Neural crest cell (in vitro differentiated cells): ENCODE data around the gene C15orf61. TPM values are rescaled to one million over a fixed set of nuclear protein-coding genes. Genes with fewer than 3 reads are reported as not detected.

ENCODE experiments used
- DNase-seq: peaks from one replicate; pipeline ENCODE4 v3.0.0; 2021; ENCODE audit warnings: low read depth, mixed read lengths, low spot score
- H3K27ac Mint-ChIP-seq: one replicate; pipeline ENCODE4 v1.8.0; 2021; ENCODE audit warnings: mild to moderate bottlenecking, mixed read lengths; ENCODE audit not compliant: unreplicated experiment
- H3K27me3 Mint-ChIP-seq: 2 replicates; pipeline ENCODE4 v1.8.0; 2021; ENCODE audit warnings: low read depth, mild to moderate bottlenecking, mixed read lengths
- H3K36me3 Mint-ChIP-seq: 2 replicates; pipeline ENCODE4 v1.8.0; 2021; ENCODE audit warnings: low read depth, mild to moderate bottlenecking, mixed read lengths
- H3K4me1 Mint-ChIP-seq: 2 replicates; pipeline ENCODE4 v1.8.0; 2021; ENCODE audit warnings: mixed read lengths
- H3K4me3 Mint-ChIP-seq: one replicate; pipeline ENCODE4 v1.8.0; 2021; ENCODE audit warnings: mild to moderate bottlenecking, mixed read lengths
- H3K9me3 Mint-ChIP-seq: 2 replicates; pipeline ENCODE4 v1.8.0; 2021; ENCODE audit warnings: mixed read lengths
- total RNA-seq: library from RNA; stranded (reverse); gene quantifications from 2 replicates; pipeline ENCODE4 v1.2.1, GENCODE V29; 2021
- TF ChIP-seq, protein P1 (sequence below): fragments of 200-600 bp; sonication (generic); conservative IDR thresholded peaks from 2 replicates; pipeline ENCODE4 v1.5.0; 2021; ENCODE audit warnings: antibody characterized with exemption, mild to moderate bottlenecking

Gene C15orf61
- total RNA-seq, 1 donor from 2014 or later: 6.8 TPM

DNA sequence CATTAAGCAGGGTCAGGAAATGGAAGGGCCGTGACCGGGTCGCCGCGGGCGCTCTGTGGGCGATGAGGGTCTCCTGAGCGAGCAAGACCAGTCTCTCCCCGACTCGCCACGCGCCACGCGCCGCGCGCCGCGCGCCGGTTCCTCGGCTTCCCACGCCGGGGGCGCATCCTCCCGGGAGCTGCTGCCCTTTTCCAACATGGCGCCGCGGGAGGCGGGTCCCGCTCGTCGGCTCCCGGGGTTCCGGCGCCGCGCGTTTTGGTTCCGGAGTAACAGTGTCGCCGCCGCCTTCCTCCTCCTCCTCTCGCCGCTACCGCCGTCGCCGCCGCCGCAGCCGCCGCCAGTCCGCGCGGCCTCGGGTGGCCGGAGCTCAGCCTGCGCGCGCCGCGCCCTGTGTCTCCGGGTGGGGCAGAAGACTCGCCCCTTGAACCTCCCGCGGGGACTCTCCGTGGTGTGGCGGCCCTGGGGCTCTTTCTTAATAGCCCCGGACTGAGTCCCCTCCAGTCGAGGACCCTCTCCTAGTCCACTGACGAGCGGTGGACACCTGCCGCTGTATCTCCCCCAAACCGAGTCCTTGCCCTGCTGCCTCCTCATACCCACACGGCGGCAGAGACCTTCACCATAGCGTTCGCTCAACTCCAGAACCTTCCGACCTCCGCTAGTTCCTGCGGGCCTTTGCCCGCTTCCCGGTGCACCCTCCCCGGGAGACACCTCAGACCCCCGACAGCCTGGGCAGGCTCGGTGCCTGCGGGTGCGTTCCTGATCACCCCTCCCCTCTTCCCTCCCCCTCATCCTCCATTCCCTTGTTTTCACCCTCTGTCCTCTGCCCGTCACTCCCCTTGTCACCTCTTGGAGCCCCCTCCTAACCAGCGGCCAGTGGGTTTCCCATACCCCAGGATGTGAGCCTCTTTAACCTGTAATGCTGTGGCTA lies 21.8 kb downstream of the C15orf61 start, which contains the start of gene MAP2K5:
MAP2K5 (plus strand) TSS at position 284 of the 928 bp plus-strand sequence; CDS start at position 917, 633 bp downstream.
- H3K9me3 Mint-ChIP-seq: no peaks in the 10 kb centered on the region
- peaks cover 39% of the 10 kb centered on the region for H3K4me1 Mint-ChIP-seq
- H3K4me3 Mint-ChIP-seq: peak within 1 kb of the TSS; percentile 99
- no peaks in the 10 kb centered on the region for H3K27me3 Mint-ChIP-seq
- TF ChIP-seq, protein P1, sequence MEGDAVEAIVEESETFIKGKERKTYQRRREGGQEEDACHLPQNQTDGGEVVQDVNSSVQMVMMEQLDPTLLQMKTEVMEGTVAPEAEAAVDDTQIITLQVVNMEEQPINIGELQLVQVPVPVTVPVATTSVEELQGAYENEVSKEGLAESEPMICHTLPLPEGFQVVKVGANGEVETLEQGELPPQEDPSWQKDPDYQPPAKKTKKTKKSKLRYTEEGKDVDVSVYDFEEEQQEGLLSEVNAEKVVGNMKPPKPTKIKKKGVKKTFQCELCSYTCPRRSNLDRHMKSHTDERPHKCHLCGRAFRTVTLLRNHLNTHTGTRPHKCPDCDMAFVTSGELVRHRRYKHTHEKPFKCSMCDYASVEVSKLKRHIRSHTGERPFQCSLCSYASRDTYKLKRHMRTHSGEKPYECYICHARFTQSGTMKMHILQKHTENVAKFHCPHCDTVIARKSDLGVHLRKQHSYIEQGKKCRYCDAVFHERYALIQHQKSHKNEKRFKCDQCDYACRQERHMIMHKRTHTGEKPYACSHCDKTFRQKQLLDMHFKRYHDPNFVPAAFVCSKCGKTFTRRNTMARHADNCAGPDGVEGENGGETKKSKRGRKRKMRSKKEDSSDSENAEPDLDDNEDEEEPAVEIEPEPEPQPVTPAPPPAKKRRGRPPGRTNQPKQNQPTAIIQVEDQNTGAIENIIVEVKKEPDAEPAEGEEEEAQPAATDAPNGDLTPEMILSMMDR: no peak
- peak; percentile 65 for DNase-seq
- H3K36me3 Mint-ChIP-seq: no peaks in the 10 kb centered on the region
- H3K27ac Mint-ChIP-seq: peak within 1 kb of the TSS; percentile 92

DNA sequence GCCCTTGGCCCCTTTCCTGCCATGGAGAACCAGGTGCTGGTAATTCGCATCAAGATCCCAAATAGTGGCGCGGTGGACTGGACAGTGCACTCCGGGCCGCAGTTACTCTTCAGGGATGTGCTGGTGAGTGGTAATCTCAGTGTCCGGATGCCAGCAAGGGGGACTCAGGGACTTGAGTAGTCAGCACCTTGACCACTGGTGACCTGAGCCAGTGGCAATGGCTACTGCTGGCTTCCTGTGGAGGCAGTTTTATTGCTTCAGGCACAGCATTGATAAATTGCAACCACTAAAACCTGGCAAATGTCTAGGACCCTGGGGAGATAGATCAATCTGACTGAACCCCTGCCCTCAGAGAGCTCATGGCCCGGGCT lies 22.4 kb downstream of the C15orf61 start:
- Mint-ChIP-seq H3K36me3 (no peaks in the 10 kb centered on the region), H3K27me3 (no peaks in the 10 kb centered on the region), H3K27ac (no peak overlapping the region), H3K9me3 (no peaks in the 10 kb centered on the region), H3K4me3 (peak overlapping the region; percentile 93), H3K4me1 (peaks cover 45% of the 10 kb centered on the region)
- DNase-seq: no peak
- TF ChIP-seq, protein P1: no peak

DNA sequence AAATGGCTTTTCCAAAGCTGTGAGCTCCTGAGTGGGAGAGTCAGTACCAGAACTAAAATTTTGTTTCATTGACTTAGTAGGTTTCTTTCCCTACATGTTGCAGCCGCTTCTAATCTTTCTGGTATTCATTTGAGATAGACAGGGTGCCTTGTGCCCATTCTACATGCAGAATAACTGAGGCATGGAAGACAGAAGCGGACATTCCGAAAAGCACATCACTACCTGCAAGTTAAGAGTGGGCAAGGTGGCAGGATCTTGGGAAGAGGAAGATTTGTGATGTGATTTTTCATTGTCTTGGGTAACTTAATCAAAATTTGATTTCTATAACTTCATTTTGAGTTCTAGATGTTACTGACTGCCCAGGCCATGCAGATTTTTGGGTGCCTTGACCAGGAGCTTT lies 23.5 kb downstream of the C15orf61 start:
- H3K4me3 Mint-ChIP-seq: peak overlapping the region; percentile 79
- TF ChIP-seq, protein P1: no peak
- no peak for DNase-seq
- peaks cover 56% of the 10 kb centered on the region for H3K4me1 Mint-ChIP-seq
- no peaks in the 10 kb centered on the region for H3K36me3 Mint-ChIP-seq
- no peaks in the 10 kb centered on the region for H3K27me3 Mint-ChIP-seq
- no peak overlapping the region for H3K27ac Mint-ChIP-seq
- H3K9me3 Mint-ChIP-seq: no peaks in the 10 kb centered on the region

DNA sequence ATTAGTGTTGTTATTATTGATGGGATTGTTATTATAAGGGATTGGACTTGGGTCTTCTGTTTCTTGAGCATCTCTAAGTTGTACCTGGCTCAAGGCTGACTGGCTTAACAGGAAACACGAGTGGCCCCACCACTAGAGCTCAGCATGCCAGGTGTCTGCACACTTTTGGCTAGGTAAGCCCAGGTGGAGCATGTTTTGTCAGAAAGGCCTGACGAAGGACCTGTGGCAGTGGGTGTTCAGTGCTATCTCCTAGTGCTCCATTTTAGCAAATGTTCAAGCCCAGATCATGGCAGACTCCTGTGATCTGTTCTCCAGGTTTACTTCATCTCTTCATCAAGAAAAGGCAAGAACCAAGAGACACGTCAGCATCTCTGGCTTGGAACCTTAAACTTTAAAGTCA lies 24.9 kb downstream of the C15orf61 start:
- Mint-ChIP-seq H3K36me3 (peaks cover 3% of the 10 kb centered on the region), H3K4me3 (peak overlapping the region; percentile 57), H3K27ac (no peak overlapping the region), H3K27me3 (no peaks in the 10 kb centered on the region), H3K4me1 (peaks cover 66% of the 10 kb centered on the region), H3K9me3 (no peaks in the 10 kb centered on the region)
- DNase-seq: no peak
- TF ChIP-seq, protein P1: no peak

DNA sequence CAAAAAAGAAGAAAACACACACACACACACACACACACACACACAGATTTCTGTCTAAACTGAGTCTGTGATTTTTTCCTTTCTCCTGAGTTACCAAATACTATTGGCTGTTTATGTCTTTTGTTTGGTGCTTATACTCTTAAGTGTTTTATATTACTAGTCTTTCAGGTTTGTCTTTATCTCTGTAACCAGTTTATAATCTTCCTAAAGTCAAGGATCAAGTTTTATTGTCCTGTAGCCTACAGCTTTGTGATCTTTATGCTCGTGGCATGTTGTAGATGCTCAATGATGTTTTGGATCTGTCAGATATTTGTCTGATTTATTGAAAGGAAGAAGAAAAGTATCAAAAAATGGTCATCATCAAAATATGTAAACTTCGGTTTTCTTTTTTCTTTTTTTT lies 26.1 kb downstream of the C15orf61 start:
- Mint-ChIP-seq H3K27me3 (no peaks in the 10 kb centered on the region), H3K4me1 (peaks cover 55% of the 10 kb centered on the region), H3K27ac (no peak overlapping the region), H3K36me3 (peaks cover 3% of the 10 kb centered on the region), H3K9me3 (no peaks in the 10 kb centered on the region), H3K4me3 (no peak overlapping the region)
- TF ChIP-seq, protein P1: no peak
- no peak for DNase-seq
